Skeletal muscle tissue (tissue), 1 donor: ENCODE data around the gene KDM4E. TPM values are rescaled to one million over a fixed set of nuclear protein-coding genes. Genes with fewer than 3 reads are reported as not detected.

Source experiments
- total RNA-seq: library from RNA; depleted of rRNA; stranded (reverse); fragments of >200 nt; gene quantifications from one replicate; pipeline ENCODE4 v1.2.3, GENCODE V29; 2014

The KDM4E gene
- total RNA-seq, 1 donor from 2014 or later: not detected

Other genes with a start within 250 kb of the KDM4E start
- gene CWC15, start 51.7 kb upstream of the KDM4E start, total RNA-seq: 28.7 TPM
- 1.0 TPM for gene KDM4D, start 51.5 kb upstream of the KDM4E start, total RNA-seq
- gene KDM4F, start 24.2 kb downstream of the KDM4E start, total RNA-seq: not detected
- gene SRSF8, start 41.7 kb downstream of the KDM4E start, total RNA-seq: 11.5 TPM
- 99.2 TPM for gene ENDOD1, start 64.6 kb downstream of the KDM4E start, total RNA-seq
- gene SESN3, start 205.9 kb downstream of the KDM4E start, total RNA-seq: 93.4 TPM